ENCODE data around the gene ARR3.

DNA sequence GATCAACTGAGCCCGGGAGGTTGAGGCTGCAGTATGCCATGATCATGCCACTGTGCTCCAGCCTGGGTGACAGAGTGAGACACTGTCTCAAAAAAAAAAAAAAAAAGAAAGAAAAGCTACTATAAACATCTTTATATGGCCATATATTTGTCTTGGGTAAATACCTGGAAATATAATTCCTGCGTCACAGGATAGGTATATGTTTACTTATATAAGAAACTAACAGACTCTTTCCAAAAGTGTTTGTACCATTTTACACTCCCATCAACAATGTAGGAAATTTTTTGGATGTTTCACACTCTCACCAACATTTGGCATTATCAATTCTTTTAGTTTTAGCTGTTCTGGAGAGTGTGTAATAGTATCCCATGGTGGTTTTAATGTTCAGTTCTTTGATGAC is 20.9 kb upstream of the ARR3 start:
- TF ChIP-seq, protein P1, sequence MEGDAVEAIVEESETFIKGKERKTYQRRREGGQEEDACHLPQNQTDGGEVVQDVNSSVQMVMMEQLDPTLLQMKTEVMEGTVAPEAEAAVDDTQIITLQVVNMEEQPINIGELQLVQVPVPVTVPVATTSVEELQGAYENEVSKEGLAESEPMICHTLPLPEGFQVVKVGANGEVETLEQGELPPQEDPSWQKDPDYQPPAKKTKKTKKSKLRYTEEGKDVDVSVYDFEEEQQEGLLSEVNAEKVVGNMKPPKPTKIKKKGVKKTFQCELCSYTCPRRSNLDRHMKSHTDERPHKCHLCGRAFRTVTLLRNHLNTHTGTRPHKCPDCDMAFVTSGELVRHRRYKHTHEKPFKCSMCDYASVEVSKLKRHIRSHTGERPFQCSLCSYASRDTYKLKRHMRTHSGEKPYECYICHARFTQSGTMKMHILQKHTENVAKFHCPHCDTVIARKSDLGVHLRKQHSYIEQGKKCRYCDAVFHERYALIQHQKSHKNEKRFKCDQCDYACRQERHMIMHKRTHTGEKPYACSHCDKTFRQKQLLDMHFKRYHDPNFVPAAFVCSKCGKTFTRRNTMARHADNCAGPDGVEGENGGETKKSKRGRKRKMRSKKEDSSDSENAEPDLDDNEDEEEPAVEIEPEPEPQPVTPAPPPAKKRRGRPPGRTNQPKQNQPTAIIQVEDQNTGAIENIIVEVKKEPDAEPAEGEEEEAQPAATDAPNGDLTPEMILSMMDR (IDR thresholded peaks at IDR 0.05): no peak
- TF ChIP-seq POLR2A (IDR thresholded peaks at IDR 0.05) (no peak), EP300 (IDR thresholded peaks at IDR 0.05) (no peak), POLR2AphosphoS5 (IDR thresholded peaks at IDR 0.05) (no peak)
